PFSK-1 (cell line): ENCODE data around the gene JAG2.

Experiments
- FOXP2 ChIP-seq: optimal IDR thresholded peaks from 2 replicates; pipeline ENCODE3; 2011; ENCODE audit warnings: borderline replicate concordance, control low read depth, inconsistent platforms; ENCODE audit not compliant: insufficient read depth; ENCODE audit errors: extremely low read length, extremely low read depth
- POLR2AphosphoS5 ChIP-seq: IDR thresholded peaks from 2 replicates; pipeline ENCODE4 v1.6.1; 2012; ENCODE audit warnings: low read depth, mild to moderate bottlenecking, control low read depth, low read length, moderate library complexity
- REST ChIP-seq, 2 experiments: IDR thresholded peaks; 2 replicates each; pipeline versions ENCODE4 v1.6.1 to v1.8.0; 2011 to 2012; ENCODE audit warnings: low read depth in 2 of 2, low read length in 2 of 2, control low read depth in 1 of 2, inconsistent platforms in 1 of 2, mild to moderate bottlenecking in 1 of 2, moderate library complexity in 1 of 2; ENCODE audit not compliant: insufficient read depth in 1 of 2
- SIN3A ChIP-seq: IDR thresholded peaks from 2 replicates; pipeline ENCODE4 v1.6.1; 2012; ENCODE audit warnings: mild to moderate bottlenecking, low read length, moderate library complexity, borderline replicate concordance; ENCODE audit not compliant: insufficient read depth
- TAF1 ChIP-seq: IDR thresholded peaks from 2 replicates; pipeline ENCODE4 v1.6.1; 2012; ENCODE audit warnings: low read length, control low read depth, borderline replicate concordance; ENCODE audit not compliant: insufficient read depth

GRCh38 chr14:105150368-105151083 lies 18.1 kb downstream of the JAG2 start:
- no peak for TF ChIP-seq POLR2AphosphoS5
- TF ChIP-seq REST (IDR thresholded peaks at IDR 0.05; ENCODE audit: insufficient read depth in 1 of 2, low read depth in 2 of 2, low read length in 2 of 2): no peak
- no peak for TF ChIP-seq TAF1
- TF ChIP-seq SIN3A: no peak
- no peak for TF ChIP-seq FOXP2
